Progenitor cell of endocrine pancreas (in vitro differentiated cells): ENCODE results near the gene ARL11. TPM values are rescaled to one million over a fixed set of nuclear protein-coding genes. Genes with fewer than 3 reads are reported as not detected.

Source experiments
- total RNA-seq: library from RNA; stranded (reverse); gene quantifications from 2 replicates; pipeline ENCODE4 v1.2.1, GENCODE V29; 2021

The ARL11 gene
- total RNA-seq, 1 donor from 2014 or later, result 0.10 TPM

Other genes with a start within 250 kb of the ARL11 start
- 8.8 and 10.5 TPM in 2 replicates for gene CAB39L, start 184.4 kb upstream of the ARL11 start, total RNA-seq
- gene SETDB2, start 184.2 kb upstream of the ARL11 start, total RNA-seq, result 11.5 and 12.1 TPM in 2 replicates
- gene PHF11, start 132.6 kb upstream of the ARL11 start, total RNA-seq, result 34.3 and 35.2 TPM in 2 replicates
- 29.8 and 34.5 TPM in 2 replicates for gene RCBTB1, start 42.9 kb upstream of the ARL11 start, total RNA-seq
- 53.9 and 61.9 TPM in 2 replicates for gene EBPL, start 63.0 kb downstream of the ARL11 start, total RNA-seq
- 56.3 and 57.3 TPM in 2 replicates for gene KPNA3, start 164.2 kb downstream of the ARL11 start, total RNA-seq